Measurements from ENCODE around the gene USP20. TPM values are rescaled to one million over a fixed set of nuclear protein-coding genes. Genes with fewer than 3 reads are reported as not detected.

The USP20 gene
- total and polyA plus RNA-seq, 8 donors = 7.3 to 52.1 (median 17.1) TPM

DNA sequence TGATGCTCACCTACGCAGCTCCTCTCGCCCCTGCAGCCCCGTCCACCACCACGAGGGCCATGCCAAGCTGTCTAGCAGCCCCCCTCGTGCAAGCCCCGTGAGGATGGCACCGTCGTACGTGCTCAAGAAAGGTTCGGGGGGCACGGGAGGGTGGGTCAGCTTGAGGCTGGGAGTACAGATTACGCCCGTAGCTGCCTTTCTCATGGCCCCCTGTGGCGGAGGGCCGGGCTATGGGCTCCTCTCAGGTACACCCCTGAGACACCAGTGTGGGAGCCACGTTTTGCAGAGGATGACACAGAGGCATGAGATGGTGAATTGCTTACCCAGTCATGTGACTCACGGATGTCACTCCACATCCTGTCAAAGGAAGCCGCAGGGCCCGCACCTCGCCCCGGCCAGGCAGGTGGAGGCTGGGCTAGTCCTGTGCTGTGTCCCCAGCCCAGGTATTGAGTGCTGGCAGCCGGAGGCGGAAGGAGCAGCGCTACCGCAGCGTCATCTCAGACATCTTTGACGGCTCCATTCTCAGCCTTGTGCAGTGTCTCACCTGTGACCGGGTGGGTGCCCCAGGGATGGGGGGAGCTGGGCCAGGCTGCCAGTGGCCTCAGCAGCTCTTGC lies 33.7 kb downstream of the USP20 start:
- peaks cover 15 to 67% (median 63%) of the 10 kb centered on the region in 4 donors for H3K36me3 ChIP-seq
- 78 to 89% (median 85%) methylated on average over 25 to 28 of the region's 28 CpGs for WGBS, 5 donors

DNA sequence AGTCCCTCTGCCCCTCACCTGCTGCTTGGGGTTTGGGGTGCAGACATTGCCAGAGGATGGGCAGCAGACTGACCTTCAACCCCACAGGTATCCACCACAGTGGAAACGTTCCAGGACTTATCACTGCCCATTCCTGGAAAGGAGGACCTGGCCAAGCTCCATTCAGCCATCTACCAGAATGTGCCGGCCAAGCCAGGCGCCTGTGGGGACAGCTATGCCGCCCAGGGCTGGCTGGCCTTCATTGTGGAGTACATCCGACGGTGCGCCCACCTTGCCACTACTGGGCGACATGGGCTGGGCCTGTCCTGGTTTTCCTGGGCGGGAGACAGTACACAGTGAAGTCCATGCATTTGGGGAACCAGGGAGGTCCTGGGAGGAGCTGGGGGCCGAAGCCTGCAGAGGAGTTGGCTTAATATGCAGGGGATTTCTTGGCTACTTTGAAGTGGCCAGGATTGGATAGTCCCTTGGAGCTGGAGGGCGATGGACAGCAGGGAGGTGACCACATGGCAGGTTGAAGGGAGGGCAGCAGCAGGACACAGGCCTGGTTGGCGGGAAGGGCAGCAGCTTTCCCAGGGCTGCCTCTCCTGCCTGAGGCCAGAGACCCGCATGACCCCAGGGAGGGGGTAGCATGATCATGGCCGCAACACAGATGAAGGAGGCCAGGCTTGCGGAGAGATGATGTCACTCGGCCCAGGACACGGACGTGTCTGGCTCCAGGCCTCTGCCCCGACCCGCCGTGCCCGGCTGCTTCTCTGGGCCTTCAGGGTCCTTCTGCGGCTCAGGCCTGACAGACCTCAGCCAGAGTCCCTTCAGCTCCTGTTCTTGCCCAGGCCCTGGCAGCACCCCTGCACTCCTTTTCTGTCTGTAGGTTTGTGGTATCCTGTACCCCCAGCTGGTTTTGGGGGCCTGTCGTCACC lies 34.6 kb downstream of the USP20 start:
- no peaks in the 10 kb centered on the region for H3K9me3 ChIP-seq
- intact Hi-C loops (cut with DNase I; ENCODE audit: low total_unique reads) = no loop called here
- H3K27me3 ChIP-seq = no peaks in the 10 kb centered on the region
- H3K4me1 ChIP-seq = peaks cover 0 to 7% (median 0%) of the 10 kb centered on the region in 4 donors
- 90 to 97% (median 92%) methylated on average over 18 to 24 of the region's 24 CpGs for WGBS, 5 donors
- no peak for TF ChIP-seq POLR2AphosphoS5 (IDR thresholded peaks at IDR 0.05)
- TF ChIP-seq POLR2A (IDR thresholded peaks at IDR 0.05) = no peak
- no peak for TF ChIP-seq EP300 (IDR thresholded peaks at IDR 0.05)
- no peak for TF ChIP-seq CTCF (IDR thresholded peaks at IDR 0.05)
- peaks cover 16 to 63% (median 59%) of the 10 kb centered on the region in 4 donors for H3K36me3 ChIP-seq
- no peak overlapping the region for H3K4me3 ChIP-seq
- DNase-seq = no peak
- H3K27ac ChIP-seq = peak overlapping the region in 3 of 5 donors; percentile 21 to 67 (median 26)

More for the DNA sequence above, 33.7 kb downstream of the USP20 start:
- peak overlapping the region; percentile 10 to 67 (median 29) for H3K27ac ChIP-seq
- H3K4me3 ChIP-seq = no peak overlapping the region
- H3K9me3 ChIP-seq = no peaks in the 10 kb centered on the region
- peaks cover 0 to 7% (median 0%) of the 10 kb centered on the region in 4 donors for H3K4me1 ChIP-seq
- H3K27me3 ChIP-seq = no peaks in the 10 kb centered on the region
- intact Hi-C loops (cut with DNase I; ENCODE audit: low total_unique reads) = no loop called here
- peak; percentile 51 to 71 for DNase-seq
- TF ChIP-seq EP300 (IDR thresholded peaks at IDR 0.05) (no peak), POLR2A (IDR thresholded peaks at IDR 0.05) (no peak), POLR2AphosphoS5 (IDR thresholded peaks at IDR 0.05) (no peak), CTCF (IDR thresholded peaks at IDR 0.05) (no peak)

DNA sequence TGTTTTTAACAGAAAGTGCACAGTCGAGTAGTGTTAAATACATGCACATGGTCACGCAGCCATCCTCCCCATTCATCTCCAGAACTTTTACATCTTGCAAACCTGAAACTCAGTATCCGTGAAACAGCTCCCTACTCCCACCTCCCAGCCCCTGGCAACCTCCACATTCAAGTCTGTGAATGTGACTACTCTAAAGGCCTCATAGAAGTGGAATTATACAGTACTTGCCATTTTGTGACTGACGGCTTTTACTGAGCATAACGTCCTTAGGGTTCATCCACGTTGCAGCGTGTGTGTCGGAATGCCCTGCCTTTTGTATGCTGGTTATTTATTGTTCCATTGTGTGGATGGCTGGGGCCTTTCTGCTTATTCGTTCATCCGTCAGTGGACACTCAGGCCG lies 35.8 kb downstream of the USP20 start:
- intact Hi-C loops (cut with DNase I; ENCODE audit: low total_unique reads) = no loop called here
- no peaks in the 10 kb centered on the region for H3K9me3 ChIP-seq

More for the DNA sequence above, 35.8 kb downstream of the USP20 start:
- H3K36me3 ChIP-seq = peaks cover 19 to 51% (median 47%) of the 10 kb centered on the region in 4 donors
- H3K4me3 ChIP-seq = no peak overlapping the region
- H3K4me1 ChIP-seq = peaks cover 0 to 7% (median 0%) of the 10 kb centered on the region in 4 donors
- WGBS, 5 donors = 88 to 94% (median 93%) methylated on average over 10 to 11 of the region's 11 CpGs
- TF ChIP-seq POLR2A (IDR thresholded peaks at IDR 0.05) = no peak
- TF ChIP-seq CTCF (IDR thresholded peaks at IDR 0.05) = no peak
- TF ChIP-seq EP300 (IDR thresholded peaks at IDR 0.05) = no peak
- TF ChIP-seq POLR2AphosphoS5 (IDR thresholded peaks at IDR 0.05) = no peak
- H3K27ac ChIP-seq = no peak overlapping the region
- no peak for DNase-seq
- no peaks in the 10 kb centered on the region for H3K27me3 ChIP-seq

Measured in stomach (tissue), 9 donors.